Measurements from ENCODE around the gene KIF24.
A peak's percentile ranks its signal among the peaks of the same experiment; 100 is the strongest.
"Not testable (repeated sequence)": the region's sequence is repeated elsewhere in the genome, so short reads cannot be mapped to it uniquely, and the experiment has no call there.

KIF24 gene, protein sequence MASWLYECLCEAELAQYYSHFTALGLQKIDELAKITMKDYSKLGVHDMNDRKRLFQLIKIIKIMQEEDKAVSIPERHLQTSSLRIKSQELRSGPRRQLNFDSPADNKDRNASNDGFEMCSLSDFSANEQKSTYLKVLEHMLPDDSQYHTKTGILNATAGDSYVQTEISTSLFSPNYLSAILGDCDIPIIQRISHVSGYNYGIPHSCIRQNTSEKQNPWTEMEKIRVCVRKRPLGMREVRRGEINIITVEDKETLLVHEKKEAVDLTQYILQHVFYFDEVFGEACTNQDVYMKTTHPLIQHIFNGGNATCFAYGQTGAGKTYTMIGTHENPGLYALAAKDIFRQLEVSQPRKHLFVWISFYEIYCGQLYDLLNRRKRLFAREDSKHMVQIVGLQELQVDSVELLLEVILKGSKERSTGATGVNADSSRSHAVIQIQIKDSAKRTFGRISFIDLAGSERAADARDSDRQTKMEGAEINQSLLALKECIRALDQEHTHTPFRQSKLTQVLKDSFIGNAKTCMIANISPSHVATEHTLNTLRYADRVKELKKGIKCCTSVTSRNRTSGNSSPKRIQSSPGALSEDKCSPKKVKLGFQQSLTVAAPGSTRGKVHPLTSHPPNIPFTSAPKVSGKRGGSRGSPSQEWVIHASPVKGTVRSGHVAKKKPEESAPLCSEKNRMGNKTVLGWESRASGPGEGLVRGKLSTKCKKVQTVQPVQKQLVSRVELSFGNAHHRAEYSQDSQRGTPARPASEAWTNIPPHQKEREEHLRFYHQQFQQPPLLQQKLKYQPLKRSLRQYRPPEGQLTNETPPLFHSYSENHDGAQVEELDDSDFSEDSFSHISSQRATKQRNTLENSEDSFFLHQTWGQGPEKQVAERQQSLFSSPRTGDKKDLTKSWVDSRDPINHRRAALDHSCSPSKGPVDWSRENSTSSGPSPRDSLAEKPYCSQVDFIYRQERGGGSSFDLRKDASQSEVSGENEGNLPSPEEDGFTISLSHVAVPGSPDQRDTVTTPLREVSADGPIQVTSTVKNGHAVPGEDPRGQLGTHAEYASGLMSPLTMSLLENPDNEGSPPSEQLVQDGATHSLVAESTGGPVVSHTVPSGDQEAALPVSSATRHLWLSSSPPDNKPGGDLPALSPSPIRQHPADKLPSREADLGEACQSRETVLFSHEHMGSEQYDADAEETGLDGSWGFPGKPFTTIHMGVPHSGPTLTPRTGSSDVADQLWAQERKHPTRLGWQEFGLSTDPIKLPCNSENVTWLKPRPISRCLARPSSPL (N-terminal part only)

GRCh38 chr9:34328987-34329832, at the start of gene KIF24, which contains the start of gene NUDT2:
Gene KIF24, minus strand, starts transcription at chr9:34329268. Its CDS starts 17,922 bp downstream, at chr9:34311346.
Gene NUDT2, plus strand, starts transcription at chr9:34329569. Its CDS starts 9,471 bp downstream, at chr9:34339040.
- DNase-seq, result peak; percentile 100

GRCh38 chr9:34378376-34379060, 49.5 kb upstream of the KIF24 start:
- no peak for DNase-seq

GRCh38 chr9:34377404-34377746, 48.3 kb upstream of the KIF24 start:
- peak; percentile 66 for DNase-seq

DNA sequence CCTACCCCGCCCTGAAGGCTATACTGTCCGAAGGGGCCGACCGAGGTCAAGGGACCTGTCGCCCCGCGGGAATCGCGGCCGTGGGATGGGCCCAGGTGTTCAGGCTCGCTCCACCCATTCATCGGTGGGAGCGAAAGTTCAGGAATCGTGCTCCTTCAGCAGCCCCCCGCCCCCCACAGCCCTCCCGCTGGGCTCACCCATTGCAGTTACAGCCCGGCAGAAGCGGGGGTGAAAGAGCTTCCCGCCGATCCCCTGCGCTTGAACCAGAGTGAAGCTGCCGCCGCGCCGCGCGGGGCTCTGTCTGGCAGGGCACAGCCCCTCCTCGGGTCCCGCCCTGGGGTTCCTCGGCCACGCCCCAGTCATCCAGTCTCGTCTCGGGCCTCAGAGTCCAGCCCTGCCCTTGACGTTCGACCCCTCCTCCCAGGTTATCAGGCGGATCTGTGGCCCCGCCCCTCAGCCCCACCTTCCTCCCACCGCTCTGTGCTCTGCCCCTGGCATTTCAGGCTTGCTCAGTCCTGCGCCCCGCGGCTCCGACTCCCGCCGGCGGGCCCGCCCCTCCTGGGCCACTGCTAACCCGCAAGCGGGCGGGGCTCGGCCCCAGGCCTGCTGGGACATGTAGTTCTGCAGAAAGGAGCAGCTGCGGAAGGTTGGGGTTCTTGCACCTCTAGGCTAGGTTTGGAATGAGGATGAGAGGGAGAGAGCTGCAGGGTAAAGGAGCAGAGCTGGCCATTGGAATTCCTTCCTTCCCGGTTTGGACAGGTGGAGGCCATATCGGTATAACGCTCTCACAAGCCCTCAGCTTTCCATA, 47.7 kb upstream of the KIF24 start, which contains the start of gene MYORG:
MYORG (minus strand) TSS at position 303 of the 808 bp plus-strand sequence. CDS start 3,955 bp downstream, outside the sequence.
- peak; percentile 97 for DNase-seq

GRCh38 chr9:34375901-34376595, 47.0 kb upstream of the KIF24 start:
- no peak for DNase-seq

GRCh38 chr9:34374905-34375552, 46.0 kb upstream of the KIF24 start:
- DNase-seq, result no peak

- DNase-seq, result no peak
Measured at GRCh38 chr9:34374339-34374738, 45.3 kb upstream of the KIF24 start.

GRCh38 chr9:34373749-34374148, 44.7 kb upstream of the KIF24 start:
- no peak for DNase-seq

- DNase-seq, result no peak
Measured at GRCh38 chr9:34372467-34373011, 43.5 kb upstream of the KIF24 start.

DNA sequence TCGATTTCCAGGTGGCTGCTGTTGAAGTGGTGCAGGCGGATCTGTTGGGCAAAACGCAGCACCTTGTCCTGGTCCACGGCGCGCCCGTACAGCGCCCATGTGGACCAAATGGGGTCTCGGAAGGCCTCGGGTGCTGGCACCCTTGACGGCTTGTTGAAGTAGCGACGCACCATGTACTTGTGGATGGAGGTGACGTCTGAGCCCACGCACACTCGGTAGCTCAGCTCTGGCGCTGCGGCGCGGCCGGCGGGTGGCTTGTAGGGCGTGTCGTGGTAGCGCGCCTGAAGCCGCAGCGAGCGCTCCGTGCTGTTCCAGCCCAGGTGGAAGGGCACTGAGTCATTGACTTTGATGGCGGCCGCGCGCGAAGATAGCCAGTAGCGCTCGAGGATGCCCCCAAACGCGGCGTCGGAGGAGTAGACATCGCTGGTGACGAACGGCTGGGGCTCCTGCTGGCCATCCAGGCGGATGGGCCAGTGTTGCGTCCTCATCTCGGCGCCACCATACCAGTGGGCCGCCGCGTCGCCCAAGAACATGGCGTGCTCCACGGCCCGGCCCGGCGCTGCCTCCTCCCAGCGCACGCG, 42.9 kb upstream of the KIF24 start:
- DNase-seq, result no peak

GRCh38 chr9:34370970-34371880, 42.2 kb upstream of the KIF24 start:
- DNase-seq, result no peak

DNA sequence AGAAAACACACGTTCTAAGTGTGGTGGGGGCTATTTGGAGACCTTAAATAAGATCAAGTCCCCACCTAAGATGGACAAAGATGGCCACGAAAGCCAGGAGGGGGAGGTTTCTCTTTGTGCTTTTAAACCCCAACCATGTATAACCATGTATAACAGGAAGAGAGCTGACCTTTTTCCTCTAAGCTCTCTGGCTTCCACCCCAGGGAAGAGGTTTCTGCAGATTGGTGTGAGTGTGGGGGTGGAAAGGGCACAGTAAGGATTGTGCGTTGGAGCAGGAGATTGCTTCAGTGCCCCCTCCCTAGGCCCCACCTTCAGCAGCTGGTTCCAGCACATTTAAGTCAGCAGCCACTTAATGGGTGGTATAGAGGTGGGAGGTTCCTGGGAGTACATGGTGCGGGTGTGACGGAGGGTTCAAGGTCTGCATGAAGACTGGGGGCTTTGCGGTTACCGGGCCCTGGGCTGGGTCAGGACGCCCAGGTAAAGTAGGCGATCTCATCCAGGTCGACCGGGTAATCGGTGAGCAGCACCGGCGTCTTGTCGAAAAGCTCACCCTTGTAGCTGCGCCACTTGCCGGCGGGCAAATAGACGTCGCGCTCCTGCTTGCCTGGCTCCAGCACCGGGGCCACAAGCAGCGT, 41.4 kb upstream of the KIF24 start:
- DNase-seq, result no peak

- no peak for DNase-seq
Measured at GRCh38 chr9:34369636-34370035, 40.6 kb upstream of the KIF24 start.

GRCh38 chr9:34368796-34369195, 39.7 kb upstream of the KIF24 start:
- not testable (repeated sequence) for DNase-seq

GRCh38 chr9:34367751-34368410, 38.8 kb upstream of the KIF24 start:
- DNase-seq, result not testable (repeated sequence)

DNA sequence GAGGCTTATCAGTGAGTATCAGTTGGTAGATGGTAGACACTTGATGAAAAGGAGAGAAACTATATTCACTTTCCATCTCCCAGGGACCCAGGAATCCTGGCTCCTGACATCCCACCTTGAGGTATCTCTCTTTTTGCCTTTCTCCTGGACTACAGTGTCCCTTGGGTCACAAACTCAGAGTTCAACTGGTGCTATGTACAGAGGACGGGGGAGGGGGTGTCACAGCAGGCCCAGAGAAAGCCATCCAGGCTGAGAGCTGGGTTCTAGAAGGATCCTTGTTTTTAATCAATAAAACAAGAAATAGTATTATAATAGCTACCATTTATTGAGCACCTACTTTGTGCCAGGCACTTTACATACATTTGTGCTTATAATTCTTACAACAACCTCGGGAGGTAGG, 37.3 kb upstream of the KIF24 start:
- DNase-seq, result no peak

All from OCI-M1 (cell line).